Epithelial cell of proximal tubule (primary cell): ENCODE data around the gene NALCN. TPM values are rescaled to one million over a fixed set of nuclear protein-coding genes. Genes with fewer than 3 reads are reported as not detected.
A peak's percentile ranks its signal among the peaks of the same experiment; 100 is the strongest.

Experiments used
- DNase-seq: peaks from one replicate; pipeline ENCODE4 v3.0.0-alpha.2; 2011; ENCODE audit warnings: low read depth
- H3K4me3 ChIP-seq: 2 replicates; pipeline ENCODE4 v1.5.1; 2011; ENCODE audit warnings: low read depth, mild to moderate bottlenecking, low read length
- CTCF ChIP-seq: conservative IDR thresholded peaks from 2 replicates; pipeline ENCODE4 v1.5.1; 2012; ENCODE audit warnings: low read depth, mild to moderate bottlenecking, low read length
- total RNA-seq: library from RNA; depleted of rRNA; stranded (reverse); fragments of >200 nt; gene quantifications from 2 replicates; pipeline ENCODE4 v1.2.3, GENCODE V29; 2015

NALCN gene
- total RNA-seq, 1 donor from 2014 or later = 0.35 TPM

GRCh38 chr13:101185606-101186005 lies 230.7 kb downstream of the NALCN start:
- H3K4me3 ChIP-seq = no peak overlapping the region
- no peak for TF ChIP-seq CTCF
- no peak for DNase-seq

DNA sequence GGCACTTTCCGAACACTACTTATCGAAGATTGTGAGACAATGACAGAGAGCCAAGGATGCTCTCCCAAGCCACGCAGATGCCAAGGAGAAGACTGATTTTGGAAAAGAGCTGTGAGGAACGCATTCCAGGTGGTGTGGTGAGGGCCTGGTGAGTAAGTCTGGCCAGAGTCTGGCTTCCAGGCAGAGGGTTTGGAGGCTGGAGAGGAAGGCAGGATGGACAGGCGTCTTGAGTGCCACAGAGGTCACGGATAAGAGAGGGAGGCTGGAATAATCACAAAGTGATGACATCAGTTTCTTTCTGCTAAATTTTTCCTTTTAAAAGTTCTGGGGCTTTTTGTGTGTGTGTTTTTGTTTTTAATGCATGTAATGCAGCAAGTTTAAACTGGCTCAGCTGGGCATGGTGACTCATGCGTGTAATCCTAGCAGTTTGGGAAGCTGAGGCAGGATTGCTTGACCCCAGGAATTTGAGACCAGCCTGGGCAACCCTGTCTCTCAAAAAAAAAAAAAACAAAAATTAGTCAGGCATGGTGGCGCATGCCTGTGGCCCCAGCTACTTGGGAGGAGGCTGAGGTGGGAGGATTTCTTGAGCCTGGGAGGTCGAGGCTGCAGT lies 235.1 kb downstream of the NALCN start:
- no peak overlapping the region for H3K4me3 ChIP-seq
- no peak for DNase-seq
- TF ChIP-seq CTCF = no peak

GRCh38 chr13:101179021-101179420 lies 237.3 kb downstream of the NALCN start:
- no peak for DNase-seq
- no peak overlapping the region for H3K4me3 ChIP-seq
- TF ChIP-seq CTCF = no peak

DNA sequence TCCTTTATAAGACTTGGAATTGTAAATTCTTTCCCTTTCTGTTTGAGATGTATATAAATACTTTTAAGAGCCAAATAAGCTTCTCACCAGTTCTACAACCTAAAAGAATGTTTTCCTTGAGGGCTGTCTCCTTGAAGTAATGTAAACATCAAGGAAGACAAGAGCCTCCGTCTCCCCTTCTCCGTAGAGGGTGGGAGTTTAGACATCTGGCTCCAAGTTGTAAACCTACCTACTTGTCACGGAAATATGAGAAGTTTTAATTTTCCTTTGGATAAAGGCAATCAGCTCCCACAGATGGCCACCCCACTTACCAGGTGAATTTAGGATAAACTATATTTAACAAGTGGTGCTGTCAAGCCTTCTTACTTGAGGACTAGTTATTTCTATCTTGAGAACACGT lies 237.9 kb downstream of the NALCN start:
- TF ChIP-seq CTCF = no peak
- DNase-seq = no peak
- no peak overlapping the region for H3K4me3 ChIP-seq

DNA sequence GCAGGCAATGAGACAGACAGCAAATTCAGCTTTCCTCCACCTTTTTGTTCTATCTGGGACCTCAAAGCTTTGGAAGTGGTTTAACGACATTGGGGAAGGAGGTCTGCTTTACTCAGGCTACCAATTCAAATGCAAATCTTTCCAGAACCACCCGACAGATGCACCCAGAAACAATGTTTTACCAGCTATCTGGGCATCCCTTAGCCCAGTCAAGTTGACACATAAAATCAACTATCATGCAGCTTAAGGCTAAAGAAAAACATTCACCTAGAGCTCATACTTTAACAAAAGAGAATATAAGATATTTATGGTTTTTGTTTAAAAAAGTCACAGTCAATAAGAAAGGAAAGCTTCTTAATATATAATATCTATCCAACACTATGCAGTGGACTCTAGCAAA lies 246.0 kb downstream of the NALCN start:
- DNase-seq = no peak
- TF ChIP-seq CTCF = no peak
- no peak overlapping the region for H3K4me3 ChIP-seq

GRCh38 chr13:101157261-101157660 lies 259.0 kb downstream of the NALCN start:
- H3K4me3 ChIP-seq = no peak overlapping the region
- peak; percentile 19 for DNase-seq
- TF ChIP-seq CTCF = no peak

DNA sequence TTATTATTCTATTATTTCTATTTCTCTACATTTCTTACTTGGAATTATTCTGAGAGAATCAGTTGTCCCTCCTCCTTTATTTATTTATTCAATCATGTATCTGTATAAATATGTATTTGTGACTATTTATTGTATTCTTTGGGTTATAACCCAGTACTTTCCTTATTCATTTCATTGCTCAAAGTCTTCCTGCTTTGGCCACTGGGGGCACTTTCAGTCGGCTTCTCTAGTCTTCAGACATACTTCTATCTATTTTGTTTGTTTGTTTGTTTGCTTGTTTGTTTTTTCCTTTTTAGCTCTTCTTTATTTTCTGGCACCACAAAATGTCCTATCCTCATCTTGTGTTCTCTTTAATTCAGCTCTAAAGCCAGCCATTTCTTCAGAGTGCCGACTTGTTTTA lies 260.4 kb downstream of the NALCN start:
- peak; percentile 69 for TF ChIP-seq CTCF
- no peak overlapping the region for H3K4me3 ChIP-seq
- no peak for DNase-seq
